ENCODE measurements around the gene SEMA4D.

DNA sequence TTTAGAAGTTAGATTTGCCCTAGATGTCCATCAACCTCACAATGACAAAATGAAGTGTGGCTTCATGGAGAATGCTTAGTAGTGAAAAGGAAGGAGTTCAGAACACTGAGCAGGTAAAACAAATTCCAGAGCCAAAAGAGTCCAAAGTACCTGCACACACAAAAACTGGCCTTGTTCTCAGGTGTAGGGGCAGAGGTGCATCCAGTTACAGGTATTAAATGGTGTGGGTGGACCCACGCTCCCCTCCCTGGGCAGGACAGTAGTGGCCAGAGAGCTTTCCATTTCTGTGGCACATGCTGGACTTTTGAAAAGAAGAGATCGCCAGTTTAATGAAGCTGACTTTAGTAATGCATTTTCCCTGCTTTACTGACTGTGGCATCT lies 132.4 kb downstream of the SEMA4D start:
- TF ChIP-seq YY1 (IDR thresholded peaks at IDR 0.05; ENCODE audit: insufficient read depth, insufficient read length) (no peak), ZNF274 (IDR thresholded peaks at IDR 0.05; ENCODE audit: low read depth, low read length) (no peak), SUZ12 (IDR thresholded peaks at IDR 0.05; ENCODE audit: extremely low read depth, insufficient read depth, insufficient read length) (no peak)

Data from NT2/D1 (cell line).